ENCODE data around the gene TRIM33. TPM values are rescaled to one million over a fixed set of nuclear protein-coding genes. Genes with fewer than 3 reads are reported as not detected.

TRIM33 gene
- polyA plus RNA-seq, 1 donor (not counting 4 experiments of a cell fraction or from before 2014, with no cell fraction given), result 26.4 TPM

DNA sequence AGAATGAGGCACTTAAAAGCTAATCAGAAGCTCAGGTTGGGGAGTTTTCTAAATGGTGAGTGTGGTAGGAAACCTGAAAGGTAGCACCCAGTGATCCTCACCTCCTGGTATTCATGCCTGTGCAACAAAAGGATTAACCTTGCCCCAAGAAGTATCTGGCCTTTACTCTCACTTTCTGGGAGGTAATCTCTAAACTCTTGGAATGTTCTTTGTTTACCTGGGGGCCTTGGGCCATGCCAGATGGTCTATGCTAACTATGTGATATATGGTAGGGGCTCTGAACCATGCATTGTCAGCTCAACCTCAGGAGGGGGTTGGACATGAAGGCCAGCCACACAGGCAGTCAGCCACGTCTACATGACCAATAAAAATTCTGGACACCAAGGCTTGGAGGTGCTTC, 24.4 kb upstream of the TRIM33 start:
- DNase-seq (ENCODE audit: low read depth, low spot score), result no peak

DNA sequence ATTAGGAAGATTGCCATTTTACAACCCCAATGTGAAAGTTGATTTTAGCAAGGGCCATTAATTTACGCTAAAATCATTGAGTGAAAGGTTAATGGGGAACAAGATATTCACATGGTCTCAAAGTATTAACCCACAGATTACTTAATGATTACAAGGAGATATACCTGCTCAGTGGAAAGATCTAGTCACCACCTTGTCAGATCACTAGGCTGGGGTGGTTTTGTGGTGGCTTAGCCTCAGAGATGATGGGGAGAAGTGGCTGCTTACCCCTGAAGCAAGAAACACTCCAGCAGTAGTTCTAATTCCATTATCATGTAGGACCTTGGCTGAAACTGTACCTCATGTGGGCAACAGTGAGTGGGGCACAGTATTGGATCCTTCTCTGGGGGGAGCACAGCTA, 20.1 kb upstream of the TRIM33 start:
- H3K4me3 ChIP-seq (ENCODE audit: control insufficient read depth in 2 of 3, extremely low read depth in 1 of 3, insufficient read depth in 2 of 3, low read depth in 1 of 3, low read length in 3 of 3), result no peak overlapping the region
- H2AFZ ChIP-seq (ENCODE audit: control insufficient read depth, low read length), result no peak overlapping the region
- DNase-seq (ENCODE audit: low read depth, low spot score) (no peak), FAIRE-seq (no peak)
- no peaks in the 10 kb centered on the region for H3K79me2 ChIP-seq (ENCODE audit: control insufficient read depth, insufficient read depth, low read length)
- no peaks in the 10 kb centered on the region for H3K36me3 ChIP-seq (ENCODE audit: control insufficient read depth in 2 of 2, extremely low read depth in 1 of 2, insufficient read depth in 2 of 2, low read length in 2 of 2)
- no peaks in the 10 kb centered on the region for H3K27me3 ChIP-seq (ENCODE audit: control insufficient read depth, extremely low read depth, insufficient read depth, low read length)
- no peaks in the 10 kb centered on the region for H3K4me1 ChIP-seq (ENCODE audit: control insufficient read depth, extremely low read depth, insufficient read depth, low read length)
- no peaks in the 10 kb centered on the region for H3K9me1 ChIP-seq (ENCODE audit: control insufficient read depth, extremely low read depth, insufficient read depth, low read length)
- H3K4me2 ChIP-seq (ENCODE audit: control insufficient read depth, extremely low read depth, insufficient read depth, low read depth, low read length), result no peak overlapping the region
- H4K20me1 ChIP-seq (ENCODE audit: control insufficient read depth, extremely low read depth, insufficient read depth, low read length), result no peaks in the 10 kb centered on the region
- H3K9ac ChIP-seq (ENCODE audit: control insufficient read depth, extremely low read depth, insufficient read depth, low read length), result no peak overlapping the region
- H3K9me3 ChIP-seq (ENCODE audit: control insufficient read depth, low read depth, low read length), result no peaks in the 10 kb centered on the region
- no peak for TF ChIP-seq EZH2 (IDR thresholded peaks at IDR 0.05; ENCODE audit: low read length)
- TF ChIP-seq, protein P1, sequence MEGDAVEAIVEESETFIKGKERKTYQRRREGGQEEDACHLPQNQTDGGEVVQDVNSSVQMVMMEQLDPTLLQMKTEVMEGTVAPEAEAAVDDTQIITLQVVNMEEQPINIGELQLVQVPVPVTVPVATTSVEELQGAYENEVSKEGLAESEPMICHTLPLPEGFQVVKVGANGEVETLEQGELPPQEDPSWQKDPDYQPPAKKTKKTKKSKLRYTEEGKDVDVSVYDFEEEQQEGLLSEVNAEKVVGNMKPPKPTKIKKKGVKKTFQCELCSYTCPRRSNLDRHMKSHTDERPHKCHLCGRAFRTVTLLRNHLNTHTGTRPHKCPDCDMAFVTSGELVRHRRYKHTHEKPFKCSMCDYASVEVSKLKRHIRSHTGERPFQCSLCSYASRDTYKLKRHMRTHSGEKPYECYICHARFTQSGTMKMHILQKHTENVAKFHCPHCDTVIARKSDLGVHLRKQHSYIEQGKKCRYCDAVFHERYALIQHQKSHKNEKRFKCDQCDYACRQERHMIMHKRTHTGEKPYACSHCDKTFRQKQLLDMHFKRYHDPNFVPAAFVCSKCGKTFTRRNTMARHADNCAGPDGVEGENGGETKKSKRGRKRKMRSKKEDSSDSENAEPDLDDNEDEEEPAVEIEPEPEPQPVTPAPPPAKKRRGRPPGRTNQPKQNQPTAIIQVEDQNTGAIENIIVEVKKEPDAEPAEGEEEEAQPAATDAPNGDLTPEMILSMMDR (optimal IDR thresholded peaks at IDR 0.05 in 1 of 3, IDR thresholded peaks at IDR 0.05 in 1 of 3, conservative IDR thresholded peaks at IDR 0.05 in 1 of 3; ENCODE audit: extremely low read depth in 1 of 3, insufficient read depth in 2 of 3, low read length in 3 of 3), result no peak
- no peak overlapping the region for H3K27ac ChIP-seq (ENCODE audit: control insufficient read depth, insufficient read depth, low read length)
- dilution Hi-C loops (cut with MboI; ENCODE audit: extremely low pct_ligation_motif_present, low sequenced_read_pairs), result no loop called here

More for the DNA sequence above, 24.4 kb upstream of the TRIM33 start:
- Histone ChIP-seq H2AFZ (ENCODE audit: control insufficient read depth, low read length) (no peak overlapping the region), H3K9me1 (ENCODE audit: control insufficient read depth, extremely low read depth, insufficient read depth, low read length) (no peaks in the 10 kb centered on the region), H3K27me3 (ENCODE audit: control insufficient read depth, extremely low read depth, insufficient read depth, low read length) (no peaks in the 10 kb centered on the region), H3K27ac (ENCODE audit: control insufficient read depth, insufficient read depth, low read length) (no peak overlapping the region), H3K9me3 (ENCODE audit: control insufficient read depth, low read depth, low read length) (no peaks in the 10 kb centered on the region), H3K4me3 (ENCODE audit: control insufficient read depth in 2 of 3, extremely low read depth in 1 of 3, insufficient read depth in 2 of 3, low read depth in 1 of 3, low read length in 3 of 3) (no peak overlapping the region), H3K4me2 (ENCODE audit: control insufficient read depth, extremely low read depth, insufficient read depth, low read depth, low read length) (no peak overlapping the region), H3K9ac (ENCODE audit: control insufficient read depth, extremely low read depth, insufficient read depth, low read length) (no peak overlapping the region), H3K36me3 (ENCODE audit: control insufficient read depth in 2 of 2, extremely low read depth in 1 of 2, insufficient read depth in 2 of 2, low read length in 2 of 2) (no peaks in the 10 kb centered on the region), H3K4me1 (ENCODE audit: control insufficient read depth, extremely low read depth, insufficient read depth, low read length) (no peaks in the 10 kb centered on the region), H4K20me1 (ENCODE audit: control insufficient read depth, extremely low read depth, insufficient read depth, low read length) (no peaks in the 10 kb centered on the region), H3K79me2 (ENCODE audit: control insufficient read depth, insufficient read depth, low read length) (no peaks in the 10 kb centered on the region)
- dilution Hi-C loops (cut with MboI; ENCODE audit: extremely low pct_ligation_motif_present, low sequenced_read_pairs), result no loop called here
- FAIRE-seq, result no peak
- TF ChIP-seq EZH2 (IDR thresholded peaks at IDR 0.05; ENCODE audit: low read length), result no peak
- TF ChIP-seq, protein P1 (optimal IDR thresholded peaks at IDR 0.05 in 1 of 3, IDR thresholded peaks at IDR 0.05 in 1 of 3, conservative IDR thresholded peaks at IDR 0.05 in 1 of 3; ENCODE audit: extremely low read depth in 1 of 3, insufficient read depth in 2 of 3, low read length in 3 of 3), result no peak
